Uterus (tissue), 2 donors: Measurements from ENCODE around the gene PIGK.

Experiments used
- CTCF ChIP-seq, 4 experiments: fragments of 200-600 bp in 2 of 4; fragments of 450-650 bp in 2 of 4; sonication (generic) in 2 of 4; IDR thresholded peaks; one replicate each; pipeline ENCODE4 v1.5.1; 2016 to 2019; ENCODE audit warnings: antibody characterized with exemption in 4 of 4, mild to moderate bottlenecking in 2 of 4, moderate library complexity in 1 of 4
- POLR2A ChIP-seq, 2 donors: fragments of 450-650 bp; IDR thresholded peaks; one replicate each; pipeline ENCODE4 v1.6.1; 2016; ENCODE audit warnings: antibody characterized with exemption in 2 of 2, mild to moderate bottlenecking in 1 of 2, moderate library complexity in 1 of 2

GRCh38 chr1:77056525-77056924 is 162.7 kb downstream of the PIGK start:
- TF ChIP-seq CTCF (IDR thresholded peaks at IDR 0.05) (no peak), POLR2A (IDR thresholded peaks at IDR 0.05) (no peak)
